LNCAP (cell line): ENCODE data around the gene SLC9A1.

Source experiments
- CTCF ChIP-seq: fragments of 450-650 bp; IDR thresholded peaks from 2 replicates; pipeline ENCODE4 v1.5.1; 2017; ENCODE audit warnings: mild to moderate bottlenecking

SLC9A1 gene

GRCh38 chr1:27106561-27107323 lies 48.2 kb downstream of the SLC9A1 start:
- TF ChIP-seq CTCF: no peak

GRCh38 chr1:27105018-27105417 lies 49.9 kb downstream of the SLC9A1 start:
- TF ChIP-seq CTCF: no peak

GRCh38 chr1:27103498-27103897 lies 51.4 kb downstream of the SLC9A1 start:
- TF ChIP-seq CTCF: no peak

- peak; percentile 95 for TF ChIP-seq CTCF
Observed at GRCh38 chr1:27102707-27103468, 52.0 kb downstream of the SLC9A1 start.

- TF ChIP-seq CTCF: no peak
Observed at GRCh38 chr1:27102134-27102706, 52.7 kb downstream of the SLC9A1 start.

- TF ChIP-seq CTCF: no peak
Observed at GRCh38 chr1:27101696-27102095, 53.2 kb downstream of the SLC9A1 start.

- no peak for TF ChIP-seq CTCF
Observed at GRCh38 chr1:27101054-27101491, 53.9 kb downstream of the SLC9A1 start.
